Fibroblast of lung (primary cell): ENCODE measurements around the gene ABCB1.
"Not testable (repeated sequence)": the region's sequence is repeated elsewhere in the genome, so short reads cannot be mapped to it uniquely, and the experiment has no call there.

Experiments
- EZH2 ChIP-seq: IDR thresholded peaks from 2 replicates; pipeline ENCODE4 v1.5.1; 2012; ENCODE audit warnings: low read length, control low read depth, mild to moderate bottlenecking; ENCODE audit errors: missing control alignments
- TF ChIP-seq, protein P1 (sequence below), 2 donors: IDR thresholded peaks in 1 of 2; conservative IDR thresholded peaks in 1 of 2; 1 replicate in 1 of 2; 2 replicates in 1 of 2; pipeline ENCODE4 v1.5.1; 2011 to 2012; ENCODE audit warnings: low read length in 2 of 2, control low read depth in 1 of 2, inconsistent platforms in 1 of 2, low read depth in 1 of 2, mild to moderate bottlenecking in 1 of 2

- not testable (repeated sequence) for TF ChIP-seq EZH2
- TF ChIP-seq, protein P1, sequence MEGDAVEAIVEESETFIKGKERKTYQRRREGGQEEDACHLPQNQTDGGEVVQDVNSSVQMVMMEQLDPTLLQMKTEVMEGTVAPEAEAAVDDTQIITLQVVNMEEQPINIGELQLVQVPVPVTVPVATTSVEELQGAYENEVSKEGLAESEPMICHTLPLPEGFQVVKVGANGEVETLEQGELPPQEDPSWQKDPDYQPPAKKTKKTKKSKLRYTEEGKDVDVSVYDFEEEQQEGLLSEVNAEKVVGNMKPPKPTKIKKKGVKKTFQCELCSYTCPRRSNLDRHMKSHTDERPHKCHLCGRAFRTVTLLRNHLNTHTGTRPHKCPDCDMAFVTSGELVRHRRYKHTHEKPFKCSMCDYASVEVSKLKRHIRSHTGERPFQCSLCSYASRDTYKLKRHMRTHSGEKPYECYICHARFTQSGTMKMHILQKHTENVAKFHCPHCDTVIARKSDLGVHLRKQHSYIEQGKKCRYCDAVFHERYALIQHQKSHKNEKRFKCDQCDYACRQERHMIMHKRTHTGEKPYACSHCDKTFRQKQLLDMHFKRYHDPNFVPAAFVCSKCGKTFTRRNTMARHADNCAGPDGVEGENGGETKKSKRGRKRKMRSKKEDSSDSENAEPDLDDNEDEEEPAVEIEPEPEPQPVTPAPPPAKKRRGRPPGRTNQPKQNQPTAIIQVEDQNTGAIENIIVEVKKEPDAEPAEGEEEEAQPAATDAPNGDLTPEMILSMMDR (conservative IDR thresholded peaks at IDR 0.05 in 1 of 2, IDR thresholded peaks at IDR 0.05 in 1 of 2; ENCODE audit: low read depth in 1 of 2, low read length in 2 of 2) = not testable (repeated sequence)
These were observed 135.2 kb downstream of the ABCB1 start for GRCh38 chr7:87465534-87465880.
